Skeletal muscle tissue (tissue), 4 donors: ENCODE data around the gene PAF1. TPM values are rescaled to one million over a fixed set of nuclear protein-coding genes. Genes with fewer than 3 reads are reported as not detected.
A peak's percentile ranks its signal among the peaks of the same experiment; 100 is the strongest.
"Not testable (repeated sequence)": the region's sequence is repeated elsewhere in the genome, so short reads cannot be mapped to it uniquely, and the experiment has no call there.

Experiments
- H3K27ac ChIP-seq: one replicate; pipeline ENCODE4 v1.7.0; 2013; ENCODE audit warnings: mild to moderate bottlenecking, low read depth, low read length, inconsistent platforms
- H3K27me3 ChIP-seq, 3 donors: one replicate each; pipeline ENCODE4 v1.7.0; 2013; ENCODE audit warnings: low read length in 3 of 3; ENCODE audit not compliant: control insufficient read depth in 3 of 3, insufficient read depth in 3 of 3
- H3K36me3 ChIP-seq, 3 donors: one replicate each; pipeline ENCODE4 v1.7.0; 2013; ENCODE audit warnings: low read length in 3 of 3; ENCODE audit not compliant: control insufficient read depth in 3 of 3, insufficient read depth in 3 of 3
- H3K4me1 ChIP-seq, 3 donors: one replicate each; pipeline ENCODE4 v1.7.0; 2013; ENCODE audit warnings: low read length in 3 of 3, mild to moderate bottlenecking in 3 of 3; ENCODE audit not compliant: control insufficient read depth in 3 of 3, insufficient read depth in 3 of 3
- H3K4me3 ChIP-seq, 3 donors: one replicate each; pipeline ENCODE4 v1.7.0; 2013; ENCODE audit warnings: low read length in 3 of 3
- H3K9ac ChIP-seq, 3 donors: one replicate each; pipeline ENCODE4 v1.7.0; 2013; ENCODE audit warnings: low read length in 3 of 3, mild to moderate bottlenecking in 3 of 3, moderate library complexity in 2 of 3, low read depth in 1 of 3
- H3K9me3 ChIP-seq, 3 donors: one replicate each; pipeline ENCODE4 v1.7.0; 2013; ENCODE audit warnings: low read length in 3 of 3; ENCODE audit not compliant: control insufficient read depth in 3 of 3
- total RNA-seq: library from RNA; depleted of rRNA; stranded (reverse); fragments of >200 nt; gene quantifications from one replicate; pipeline ENCODE4 v1.2.3, GENCODE V29; 2014
- donor health status: Osteomylitis.

PAF1 gene
- total RNA-seq, 1 donor from 2014 or later: 25.1 TPM

DNA sequence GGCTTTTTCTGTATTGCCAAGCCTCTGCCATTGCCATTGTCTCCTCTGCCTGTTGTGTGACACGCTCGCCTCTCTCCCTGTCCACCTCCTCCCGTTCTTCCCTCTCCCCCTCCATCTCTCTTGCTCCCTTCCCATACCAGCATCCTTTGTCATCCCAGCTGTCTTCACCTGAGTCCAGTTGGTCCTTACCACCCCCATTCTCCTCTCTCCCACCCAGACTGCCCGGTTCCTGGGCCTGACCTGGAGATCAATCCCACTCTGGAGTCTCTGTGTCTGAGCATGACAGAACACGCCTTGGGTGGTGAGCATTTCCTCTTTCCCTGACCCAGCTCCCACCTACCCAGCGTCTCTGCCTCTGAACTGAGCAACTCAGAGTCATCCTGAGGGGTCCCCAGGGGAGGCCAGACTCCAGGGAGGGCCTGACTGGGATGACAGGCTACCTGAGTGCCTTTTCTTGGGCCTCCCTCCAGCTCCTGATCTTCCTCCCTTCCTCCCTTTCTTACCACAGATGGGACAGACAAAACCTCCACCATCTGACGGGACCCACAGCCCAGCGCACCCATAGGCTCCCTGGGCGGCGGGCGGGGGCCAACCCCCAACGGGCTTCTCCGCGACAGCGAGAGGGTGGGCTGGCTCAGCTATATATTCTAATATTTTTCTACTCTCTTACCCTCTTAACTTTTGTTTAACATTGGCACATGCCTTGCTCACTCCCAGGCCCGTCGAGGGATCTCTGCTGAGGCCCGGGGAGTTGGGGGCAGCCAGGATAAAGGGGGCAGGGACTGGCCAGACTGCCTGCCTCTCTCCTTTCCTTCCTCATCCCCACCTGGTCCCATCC is 7.7 kb downstream of the PAF1 start:
- Histone ChIP-seq H3K9me3 (no peaks in the 10 kb centered on the region), H3K4me3 (no peak overlapping the region), H3K27ac (no peak overlapping the region), H3K27me3 (no peaks in the 10 kb centered on the region), H3K9ac (no peak overlapping the region), H3K36me3 (peaks cover 75 to 80% (median 77%) of the 10 kb centered on the region in 3 donors), H3K4me1 (peaks cover 0 to 9% (median 0%) of the 10 kb centered on the region in 3 donors)

DNA sequence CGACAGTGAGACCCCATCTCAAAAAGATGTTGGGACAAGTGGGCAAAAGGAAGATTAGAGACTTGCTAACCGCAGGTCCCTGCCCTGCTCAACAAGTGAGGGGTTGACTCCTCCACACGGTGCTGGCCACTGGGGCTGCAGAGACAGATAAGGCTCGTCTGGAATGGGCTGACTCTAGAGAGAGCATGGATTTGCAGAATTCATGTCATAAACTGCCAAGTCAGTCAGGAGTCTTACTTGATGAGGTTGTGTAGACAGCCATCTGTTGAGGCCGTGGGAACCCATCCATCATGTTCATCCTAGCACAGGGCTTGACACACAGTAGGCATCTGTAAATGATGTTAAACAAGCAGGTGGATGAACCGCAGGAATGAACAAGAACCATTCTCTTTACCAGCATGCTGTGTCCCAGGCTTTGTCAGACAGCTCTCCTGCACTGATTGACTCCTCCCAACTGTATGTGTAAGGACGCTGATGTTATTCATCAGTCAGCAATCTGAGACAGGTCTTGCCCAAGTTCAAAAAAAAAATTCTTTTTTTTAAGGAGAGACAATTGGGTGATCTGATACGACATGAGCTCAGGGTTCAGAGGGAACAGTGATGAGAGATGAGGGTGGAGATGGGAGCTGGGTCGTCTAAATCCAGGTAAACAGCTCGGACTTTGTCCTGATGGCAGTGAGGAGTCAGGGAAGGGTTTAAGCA is 8.8 kb downstream of the PAF1 start:
- no peaks in the 10 kb centered on the region for H3K27me3 ChIP-seq

GRCh38 chr19:39380521-39381502 is 10.1 kb downstream of the PAF1 start:
- no peak overlapping the region for H3K4me3 ChIP-seq
- H3K27me3 ChIP-seq: no peaks in the 10 kb centered on the region
- H3K36me3 ChIP-seq: peaks cover 79 to 81% (median 81%) of the 10 kb centered on the region in 3 donors
- no peak overlapping the region for H3K9ac ChIP-seq
- no peak overlapping the region for H3K27ac ChIP-seq
- peaks cover 0 to 14% (median 4%) of the 10 kb centered on the region in 3 donors for H3K4me1 ChIP-seq
- H3K9me3 ChIP-seq: no peaks in the 10 kb centered on the region

More for the DNA sequence above, 8.8 kb downstream of the PAF1 start:
- Histone ChIP-seq H3K4me3 (no peak overlapping the region), H3K9ac (no peak overlapping the region), H3K27ac (no peak overlapping the region), H3K9me3 (no peaks in the 10 kb centered on the region), H3K4me1 (peaks cover 0 to 14% (median 4%) of the 10 kb centered on the region in 3 donors), H3K36me3 (peaks cover 79 to 81% (median 80%) of the 10 kb centered on the region in 3 donors)

DNA sequence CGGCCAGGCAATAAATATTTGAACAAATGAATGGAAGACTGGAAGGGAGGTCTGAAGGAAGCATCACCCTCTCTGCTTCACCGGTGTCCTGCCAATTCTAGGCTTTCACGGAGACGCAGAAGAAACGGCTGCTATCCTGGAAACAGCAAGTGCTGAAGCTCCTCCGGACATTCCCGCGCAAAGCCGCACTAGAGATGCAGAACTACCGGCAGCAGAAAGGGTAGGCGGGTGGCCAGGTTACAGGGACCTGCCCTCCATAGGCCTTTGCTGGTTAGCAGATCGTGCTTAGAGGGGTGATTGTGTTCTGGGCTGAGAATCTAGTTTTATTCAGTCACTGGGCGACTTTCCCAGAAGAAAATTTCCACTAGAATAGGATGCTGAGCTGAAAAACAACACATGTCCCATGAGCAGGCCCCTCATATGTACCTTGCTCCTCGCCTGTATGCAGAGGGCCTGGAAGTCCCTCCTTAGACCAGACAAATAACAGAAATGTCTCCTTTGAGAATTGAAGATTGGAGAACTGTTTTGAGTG is 11.0 kb downstream of the PAF1 start:
- Histone ChIP-seq H3K9me3 (no peaks in the 10 kb centered on the region), H3K27me3 (no peaks in the 10 kb centered on the region), H3K4me1 (peaks cover 0 to 14% (median 4%) of the 10 kb centered on the region in 3 donors), H3K4me3 (no peak overlapping the region), H3K9ac (no peak overlapping the region), H3K27ac (no peak overlapping the region), H3K36me3 (peaks cover 82 to 85% (median 83%) of the 10 kb centered on the region in 3 donors)

DNA sequence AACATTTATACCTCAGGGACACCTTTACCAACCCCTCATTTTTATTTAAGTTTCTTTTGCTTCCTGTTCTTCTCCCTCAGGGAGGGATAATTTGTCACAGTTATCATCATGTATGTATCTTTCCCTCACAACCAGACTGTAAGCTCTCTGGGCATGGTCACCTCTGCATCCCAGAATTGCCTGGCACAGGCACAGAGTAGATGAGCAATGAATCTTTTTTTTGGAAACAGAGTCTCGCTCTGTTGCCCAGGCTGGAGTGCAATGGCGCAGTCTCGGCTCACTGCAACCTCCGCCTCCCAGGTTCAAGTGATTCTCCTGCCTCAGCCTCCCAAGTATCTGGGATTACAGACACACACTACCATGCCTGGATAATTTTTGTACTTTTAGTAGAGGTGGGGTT is 11.5 kb downstream of the PAF1 start:
- peaks cover 0 to 14% (median 4%) of the 10 kb centered on the region in 3 donors for H3K4me1 ChIP-seq
- not testable (repeated sequence) for H3K27ac ChIP-seq, H3K27me3 ChIP-seq, H3K9ac ChIP-seq, H3K9me3 ChIP-seq, H3K4me3 ChIP-seq
- peaks cover 80 to 83% (median 82%) of the 10 kb centered on the region in 3 donors for H3K36me3 ChIP-seq

DNA sequence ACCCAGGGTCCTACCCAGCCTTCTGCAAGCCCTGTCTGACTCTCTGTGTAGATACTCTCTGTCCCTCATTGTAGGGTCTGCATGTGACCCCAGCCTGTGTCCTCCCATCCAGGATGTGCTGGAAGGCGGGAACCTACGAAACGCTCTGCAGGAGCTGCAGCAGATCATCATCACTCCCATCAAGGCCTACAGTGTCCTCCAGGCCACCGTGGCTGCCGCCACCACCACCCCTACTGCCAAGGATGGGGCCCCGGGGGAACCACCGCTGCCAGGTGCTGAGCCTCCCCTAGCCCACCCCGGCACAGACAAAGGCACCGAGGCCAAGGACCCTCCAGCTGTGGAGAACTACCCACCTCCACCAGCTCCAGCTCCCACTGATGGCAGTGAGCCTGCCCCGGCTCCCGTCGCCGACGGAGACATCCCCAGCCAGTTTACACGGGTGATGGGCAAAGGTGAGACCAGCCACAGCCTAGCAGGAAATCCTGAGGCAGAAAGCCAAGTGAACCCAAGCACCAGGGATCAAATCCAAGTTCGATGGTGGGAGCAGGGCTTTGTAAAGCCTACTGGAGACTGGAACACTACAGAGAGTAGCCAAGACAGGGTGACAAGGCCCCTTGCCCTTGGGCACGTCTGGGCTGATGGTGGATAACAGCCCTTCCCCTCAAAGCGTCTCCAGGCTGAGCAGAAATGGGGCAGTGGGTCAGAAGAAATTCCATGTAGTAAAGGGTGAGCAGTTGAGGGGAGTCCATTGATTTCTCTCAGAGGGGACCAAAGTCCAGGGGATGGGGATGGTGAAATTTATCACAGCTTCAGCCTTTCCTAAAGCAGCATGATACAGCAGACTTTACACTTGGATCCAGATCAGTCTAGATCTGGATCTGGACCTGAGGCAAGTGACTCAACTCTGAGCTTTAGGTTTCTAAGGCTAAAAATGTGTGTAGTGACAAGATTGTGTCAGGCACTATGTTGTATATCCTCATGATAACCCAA is 13.2 kb downstream of the PAF1 start:
- Histone ChIP-seq H3K4me3 (no peak overlapping the region), H3K9ac (no peak overlapping the region), H3K27me3 (no peaks in the 10 kb centered on the region), H3K36me3 (peaks cover 72 to 77% (median 75%) of the 10 kb centered on the region in 3 donors), H3K4me1 (peaks cover 9 to 23% (median 12%) of the 10 kb centered on the region in 3 donors), H3K27ac (no peak overlapping the region), H3K9me3 (no peaks in the 10 kb centered on the region)

DNA sequence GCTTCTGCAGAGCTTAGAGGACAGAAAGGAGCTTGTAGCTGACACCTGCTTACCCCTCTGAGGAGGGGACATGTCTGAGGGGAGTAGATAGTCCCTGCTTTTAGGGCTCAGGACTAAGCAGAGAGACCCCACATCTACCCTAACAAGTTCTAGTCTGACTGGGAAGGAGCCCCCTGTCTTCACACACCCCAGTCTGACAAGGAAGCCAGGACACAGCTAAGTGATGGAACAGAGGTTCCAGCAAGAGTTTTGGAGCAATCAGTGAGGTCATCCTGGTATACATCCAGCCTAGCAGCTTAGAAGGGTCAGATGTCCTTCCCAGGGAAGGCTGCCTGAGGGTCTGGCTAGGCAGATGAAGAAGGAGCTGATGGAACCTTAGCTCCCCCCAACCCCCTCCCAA is 15.0 kb downstream of the PAF1 start:
- H3K4me1 ChIP-seq: peaks cover 18 to 32% (median 22%) of the 10 kb centered on the region in 3 donors
- peaks cover 62 to 68% (median 64%) of the 10 kb centered on the region in 3 donors for H3K36me3 ChIP-seq
- H3K4me3 ChIP-seq: no peak overlapping the region
- H3K9ac ChIP-seq: no peak overlapping the region
- no peaks in the 10 kb centered on the region for H3K27me3 ChIP-seq
- no peak overlapping the region for H3K27ac ChIP-seq
- H3K9me3 ChIP-seq: no peaks in the 10 kb centered on the region

- H3K9ac ChIP-seq: peak overlapping the region; percentile 63 to 80 (median 75)
- H3K4me1 ChIP-seq: peaks cover 18 to 22% (median 20%) of the 10 kb centered on the region in 3 donors
- H3K27me3 ChIP-seq: no peaks in the 10 kb centered on the region
- no peaks in the 10 kb centered on the region for H3K9me3 ChIP-seq
- peak overlapping the region in 1 of 3 donors; percentile 55 for H3K4me3 ChIP-seq
- peaks cover 54 to 61% (median 59%) of the 10 kb centered on the region in 3 donors for H3K36me3 ChIP-seq
- peak overlapping the region; percentile 88 for H3K27ac ChIP-seq
Measured at GRCh38 chr19:39372941-39373340, 18.0 kb downstream of the PAF1 start.
